Activated naive CD8-positive, alpha-beta T cell treated with anti-CD3 and anti-CD28 coated beads, Interleukin-2, amount 10 ng/mL, durations not matched to agents 7 days and 5 days (primary cell): ENCODE results near the gene CA5A. TPM values are rescaled to one million over a fixed set of nuclear protein-coding genes. Genes with fewer than 3 reads are reported as not detected.
"Not testable (repeated sequence)": the region's sequence is repeated elsewhere in the genome, so short reads cannot be mapped to it uniquely, and the experiment has no call there.

Source experiments
- ATAC-seq: fragments of 150-1000 bp; cut with Tn5 transposase; one replicate; pipeline ENCODE4 v1.10.0; 2021; ENCODE audit warnings: low read depth, moderate library complexity
- POLR2A ChIA-PET: fragments of 350-600 bp; sonication (Branson Sonifier 250); formaldehyde crosslinking; loops from one replicate; lab custom pipeline; 2021; ENCODE audit warnings: antibody characterized with exemption; lab: Charles Lee
- DNase-seq: peaks from one replicate; pipeline ENCODE4 v3.0.0; 2021
- H3K27ac Mint-ChIP-seq: one replicate; pipeline ENCODE4 v1.8.0; 2022; ENCODE audit warnings: mild to moderate bottlenecking, mixed read lengths
- H3K27me3 Mint-ChIP-seq: one replicate; pipeline ENCODE4 v1.8.0; 2022; ENCODE audit warnings: mild to moderate bottlenecking, moderate library complexity, mixed read lengths
- H3K36me3 Mint-ChIP-seq: one replicate; pipeline ENCODE4 v1.8.0; 2021; ENCODE audit warnings: mild to moderate bottlenecking, mixed read lengths
- H3K4me1 Mint-ChIP-seq: one replicate; pipeline ENCODE4 v1.8.0; 2021; ENCODE audit warnings: mixed read lengths
- H3K4me3 Mint-ChIP-seq: one replicate; pipeline ENCODE4 v1.8.0; 2022; ENCODE audit warnings: mild to moderate bottlenecking, moderate library complexity, mixed read lengths
- H3K9me3 Mint-ChIP-seq: one replicate; pipeline ENCODE4 v1.8.0; 2021; ENCODE audit warnings: mixed read lengths
- total RNA-seq, 2 experiments: library from RNA; stranded (reverse); gene quantifications; one replicate each; pipeline ENCODE4 v1.2.3, GENCODE V29; 2021

Gene CA5A
- total RNA-seq, 2 experiments from 2014 or later, result not detected

- H3K9me3 Mint-ChIP-seq, DNase-seq, H3K4me1 Mint-ChIP-seq, H3K27ac Mint-ChIP-seq, H3K36me3 Mint-ChIP-seq, ATAC-seq, POLR2A ChIA-PET, H3K4me3 Mint-ChIP-seq: not testable (repeated sequence)
- peaks cover 11% of the 10 kb centered on the region for H3K27me3 Mint-ChIP-seq
These were observed 334 bp downstream of the CA5A start for GRCh38 chr16:87936016-87936374.

DNA sequence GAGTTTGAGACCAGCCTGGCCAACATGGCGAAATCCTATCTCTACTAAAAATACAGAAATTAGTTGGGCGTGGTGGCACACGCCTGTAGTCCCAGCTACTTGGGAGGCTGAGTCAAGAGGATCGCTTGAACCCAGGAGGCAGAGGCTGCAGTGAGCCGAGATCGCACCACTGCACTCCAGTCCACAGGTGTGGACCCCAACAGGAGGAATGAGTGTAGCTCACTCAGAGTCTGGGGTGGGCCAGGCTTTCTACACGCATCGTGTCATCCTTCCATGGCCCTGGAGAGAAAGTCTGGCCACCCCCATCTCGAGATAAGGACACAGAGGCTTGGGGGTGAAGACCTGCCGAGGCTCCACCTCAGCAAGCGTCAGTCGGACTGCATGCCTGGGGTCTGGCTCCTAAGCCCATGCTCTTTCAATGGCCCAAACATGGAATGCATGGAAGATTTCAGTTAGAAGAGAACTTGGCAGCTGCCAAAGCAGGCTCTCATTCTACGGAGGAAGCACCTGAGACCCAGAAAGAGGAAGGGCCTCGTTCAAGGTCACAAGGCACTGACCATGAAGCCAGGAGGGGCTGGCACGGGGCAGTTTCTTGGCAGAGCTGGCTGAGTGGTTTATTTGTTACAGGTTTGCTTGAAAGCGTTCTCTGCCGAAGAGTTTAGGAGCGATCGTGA is 1.4 kb downstream of the CA5A start:
- H3K4me1 Mint-ChIP-seq, POLR2A ChIA-PET: not testable (repeated sequence)

DNA sequence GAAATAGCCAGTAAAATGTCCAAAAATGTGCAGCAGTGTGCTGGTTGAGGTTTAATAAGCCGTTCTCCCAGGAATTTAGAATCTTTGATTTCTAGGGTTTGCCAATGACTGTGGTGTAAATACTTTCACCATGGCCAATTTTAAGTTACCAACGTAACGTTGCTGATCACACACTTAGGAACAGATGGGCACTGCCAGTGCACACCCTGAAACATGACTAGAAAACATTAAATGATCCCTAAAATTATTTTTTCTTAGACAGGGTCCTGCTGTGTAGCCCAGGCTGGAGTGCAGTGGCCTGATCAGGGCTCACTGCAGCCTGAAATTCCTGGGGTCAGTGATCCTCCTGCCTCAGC is 3.2 kb downstream of the CA5A start:
- Mint-ChIP-seq H3K4me3 (no peak overlapping the region), H3K27me3 (peaks cover 8% of the 10 kb centered on the region), H3K36me3 (no peaks in the 10 kb centered on the region), H3K27ac (no peak overlapping the region), H3K9me3 (no peaks in the 10 kb centered on the region), H3K4me1 (no peaks in the 10 kb centered on the region)
- no peak for DNase-seq
- ATAC-seq, result no peak
- POLR2A ChIA-PET, result no interaction called here

More for the DNA sequence above, 1.4 kb downstream of the CA5A start:
- H3K36me3 Mint-ChIP-seq, H3K27ac Mint-ChIP-seq, H3K27me3 Mint-ChIP-seq, ATAC-seq, DNase-seq, H3K9me3 Mint-ChIP-seq, H3K4me3 Mint-ChIP-seq: not testable (repeated sequence)

DNA sequence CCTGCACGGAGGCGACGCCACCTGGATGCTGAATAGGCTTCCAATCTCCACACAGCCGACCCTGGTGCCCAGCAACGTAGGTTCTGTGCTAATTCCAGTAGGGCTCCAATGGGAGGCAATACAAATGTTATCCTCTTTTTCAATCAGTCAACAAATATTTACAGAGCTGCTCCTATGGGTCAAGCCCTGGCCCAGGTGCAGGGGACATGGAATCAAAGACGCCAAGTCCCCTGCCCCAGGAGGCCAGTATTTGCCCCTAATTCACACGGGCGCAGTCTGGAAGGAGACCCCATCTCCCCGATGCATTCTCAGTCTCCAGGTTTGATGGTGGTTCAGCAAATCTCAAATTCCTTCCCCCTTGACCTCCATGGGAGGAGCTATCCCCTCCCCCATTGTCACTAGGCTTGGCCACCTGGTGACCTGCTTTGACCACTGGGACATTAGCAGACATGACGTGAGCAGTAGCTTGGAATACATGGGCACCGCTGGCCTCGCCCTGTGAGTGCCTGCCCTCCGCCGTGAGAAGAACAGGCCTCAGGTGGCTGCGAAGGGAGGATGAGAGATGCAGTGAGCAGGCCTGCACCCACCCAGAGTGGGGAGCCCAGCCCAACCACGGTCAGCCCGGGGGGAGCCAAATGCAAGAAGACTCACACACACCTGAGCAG is 3.7 kb downstream of the CA5A start:
- ATAC-seq, H3K27me3 Mint-ChIP-seq, DNase-seq, H3K27ac Mint-ChIP-seq, POLR2A ChIA-PET, H3K4me3 Mint-ChIP-seq, H3K9me3 Mint-ChIP-seq, H3K36me3 Mint-ChIP-seq, H3K4me1 Mint-ChIP-seq: not testable (repeated sequence)

DNA sequence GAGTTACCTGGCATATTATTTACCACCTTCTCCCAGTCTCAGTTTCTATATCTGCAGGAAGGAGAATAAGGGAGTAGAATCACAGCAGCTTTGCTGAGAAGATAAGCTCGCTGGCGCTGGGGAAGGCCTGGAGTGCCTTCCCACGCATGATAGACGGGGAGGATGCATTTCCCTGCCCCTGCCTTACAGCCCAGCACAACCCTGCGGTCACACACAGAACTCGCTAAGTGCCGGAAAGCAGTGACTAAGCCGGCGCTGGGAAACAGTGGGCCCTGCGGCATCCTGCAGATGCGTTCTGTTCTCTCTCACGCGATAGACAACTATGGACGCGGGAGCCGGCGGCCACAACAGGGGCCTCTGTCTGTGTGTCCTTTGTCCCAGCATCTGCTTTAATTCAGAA is 4.8 kb downstream of the CA5A start:
- ATAC-seq (peak; percentile 60), DNase-seq (no peak)
- Mint-ChIP-seq H3K36me3 (no peaks in the 10 kb centered on the region), H3K27me3 (peaks cover 8% of the 10 kb centered on the region), H3K9me3 (no peaks in the 10 kb centered on the region), H3K27ac (no peak overlapping the region), H3K4me3 (no peak overlapping the region), H3K4me1 (peaks cover 3% of the 10 kb centered on the region)
- POLR2A ChIA-PET, result no interaction called here

GRCh38 chr16:87930456-87930855 is 5.9 kb downstream of the CA5A start:
- POLR2A ChIA-PET, result no interaction called here
- DNase-seq (no peak), ATAC-seq (peak; percentile 51)
- Mint-ChIP-seq H3K4me1 (peaks cover 7% of the 10 kb centered on the region), H3K9me3 (no peaks in the 10 kb centered on the region), H3K27me3 (peaks cover 12% of the 10 kb centered on the region), H3K36me3 (no peaks in the 10 kb centered on the region), H3K27ac (no peak overlapping the region), H3K4me3 (no peak overlapping the region)

DNA sequence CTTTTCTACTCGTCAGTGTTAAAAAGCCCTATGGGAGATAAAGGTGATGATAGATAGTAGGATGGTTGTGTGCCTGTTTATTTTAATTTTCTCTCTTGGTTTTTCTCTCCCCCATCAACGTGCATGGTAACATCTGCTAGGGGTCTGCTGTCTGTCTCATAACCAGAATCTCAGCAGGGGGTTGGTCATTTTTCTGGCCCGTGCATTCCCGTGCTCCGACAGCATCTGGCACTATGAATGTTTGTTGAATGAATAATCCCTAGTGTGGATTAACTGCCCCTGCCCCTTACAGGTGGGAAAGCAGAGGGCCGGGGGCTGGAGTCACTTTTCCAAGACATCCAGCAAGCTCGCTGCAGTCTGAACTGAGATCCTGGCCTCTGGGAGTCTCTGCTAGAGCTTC is 6.3 kb downstream of the CA5A start:
- H3K9me3 Mint-ChIP-seq, result no peaks in the 10 kb centered on the region
- H3K27me3 Mint-ChIP-seq, result peaks cover 12% of the 10 kb centered on the region
- no peak overlapping the region for H3K4me3 Mint-ChIP-seq
- peaks cover 7% of the 10 kb centered on the region for H3K4me1 Mint-ChIP-seq
- POLR2A ChIA-PET, result interaction anchor here (0.7 kb wide), 1 partner anchor 508 kb away, joined by 4 read pairs; no protein-coding TSS in a partner anchor
- ATAC-seq, result no peak
- H3K27ac Mint-ChIP-seq, result no peak overlapping the region
- no peaks in the 10 kb centered on the region for H3K36me3 Mint-ChIP-seq
- DNase-seq, result no peak

- POLR2A ChIA-PET, result no interaction called here
- no peak for ATAC-seq
- peaks cover 7% of the 10 kb centered on the region for H3K27me3 Mint-ChIP-seq
These were observed 9.2 kb downstream of the CA5A start for GRCh38 chr16:87927195-87927562.

DNA sequence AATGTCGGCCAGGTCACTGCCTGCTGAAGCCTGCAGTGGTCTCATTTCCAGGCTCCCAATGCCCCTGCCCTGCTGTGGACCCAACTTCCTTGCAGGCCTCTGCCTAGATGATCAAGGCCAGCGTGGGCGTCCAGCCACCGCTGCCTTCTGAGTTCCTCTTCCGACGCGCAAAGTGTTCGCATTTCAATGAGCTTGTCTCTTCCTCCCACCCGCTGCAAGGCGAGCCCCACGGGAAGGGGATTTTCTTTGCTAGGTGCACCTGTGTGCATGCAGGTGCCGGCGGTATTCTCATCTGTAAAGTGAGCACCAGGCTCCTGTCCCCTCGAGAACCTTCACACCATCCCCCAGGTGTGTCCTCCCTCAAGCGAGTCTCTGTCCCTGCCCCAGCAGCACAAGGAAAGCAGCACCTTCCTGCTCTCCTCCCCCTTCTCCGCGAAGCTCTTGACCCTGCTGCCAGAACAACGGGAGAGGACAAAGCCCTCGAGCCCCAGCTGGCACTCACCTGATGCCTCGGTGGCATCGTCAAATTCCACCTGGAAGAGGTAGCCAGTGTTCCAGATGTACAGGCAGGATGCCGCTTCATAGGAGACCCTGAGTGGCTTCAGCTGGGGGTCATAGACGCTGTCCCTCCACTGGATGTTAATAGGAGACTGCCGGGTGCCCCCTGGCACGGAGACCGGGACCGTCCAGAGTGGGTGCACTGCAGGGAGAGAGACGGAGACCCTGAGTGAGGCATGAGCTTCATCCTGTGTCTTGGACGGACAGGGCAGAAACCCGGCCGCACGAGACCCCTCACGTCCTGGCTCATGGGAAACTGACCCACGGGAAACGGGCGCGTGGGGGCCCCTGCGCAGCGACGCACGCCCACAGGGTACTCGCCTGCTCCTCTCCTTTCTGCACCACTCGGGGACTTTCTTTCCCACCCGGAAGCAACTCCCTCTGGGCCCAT is 9.8 kb downstream of the CA5A start:
- Mint-ChIP-seq H3K9me3 (no peaks in the 10 kb centered on the region), H3K27me3 (peaks cover 7% of the 10 kb centered on the region), H3K4me3 (no peak overlapping the region), H3K4me1 (peaks cover 7% of the 10 kb centered on the region), H3K27ac (no peak overlapping the region), H3K36me3 (no peaks in the 10 kb centered on the region)
- POLR2A ChIA-PET, result interaction anchor here (0.8 kb wide), 1 partner anchor 25 kb away, joined by 3 read pairs; the partner anchor contains the start of gene BANP
- ATAC-seq (no peak), DNase-seq (no peak)

More at GRCh38 chr16:87927195-87927562, 9.2 kb downstream of the CA5A start:
- Mint-ChIP-seq H3K4me1 (peaks cover 7% of the 10 kb centered on the region), H3K9me3 (no peaks in the 10 kb centered on the region), H3K4me3 (no peak overlapping the region), H3K27ac (no peak overlapping the region), H3K36me3 (no peaks in the 10 kb centered on the region)
- DNase-seq, result no peak

- POLR2A ChIA-PET, result no interaction called here
- H3K27ac Mint-ChIP-seq, result no peak overlapping the region
- no peaks in the 10 kb centered on the region for H3K36me3 Mint-ChIP-seq
- no peak overlapping the region for H3K4me3 Mint-ChIP-seq
- DNase-seq (no peak), ATAC-seq (no peak)
- no peaks in the 10 kb centered on the region for H3K9me3 Mint-ChIP-seq
- H3K27me3 Mint-ChIP-seq, result peaks cover 7% of the 10 kb centered on the region
- H3K4me1 Mint-ChIP-seq, result peaks cover 7% of the 10 kb centered on the region
These were observed 11.3 kb downstream of the CA5A start for GRCh38 chr16:87924811-87925670.

- Mint-ChIP-seq H3K27me3 (peaks cover 7% of the 10 kb centered on the region), H3K9me3 (no peaks in the 10 kb centered on the region), H3K4me3 (no peak overlapping the region), H3K4me1 (peaks cover 7% of the 10 kb centered on the region), H3K36me3 (no peaks in the 10 kb centered on the region), H3K27ac (no peak overlapping the region)
- POLR2A ChIA-PET, result no interaction called here
- no peak for ATAC-seq
- no peak for DNase-seq
These were observed 12.1 kb downstream of the CA5A start for GRCh38 chr16:87924041-87924810.

- Mint-ChIP-seq H3K4me3 (no peak overlapping the region), H3K27me3 (peaks cover 7% of the 10 kb centered on the region), H3K36me3 (no peaks in the 10 kb centered on the region), H3K27ac (no peak overlapping the region), H3K4me1 (peaks cover 8% of the 10 kb centered on the region), H3K9me3 (no peaks in the 10 kb centered on the region)
- no peak for ATAC-seq
- POLR2A ChIA-PET, result no interaction called here
- no peak for DNase-seq
These were observed 14.0 kb downstream of the CA5A start for GRCh38 chr16:87922250-87922871.
